Ascending aorta (tissue), 2 donors: ENCODE results near the gene HMGCLL1. TPM values are rescaled to one million over a fixed set of nuclear protein-coding genes. Genes with fewer than 3 reads are reported as not detected.

ENCODE experiments used
- DNase-seq, 2 donors: peaks; one replicate each; pipeline ENCODE4 v3.0.0-alpha.2; 2019; ENCODE audit warnings: low spot score in 2 of 2
- H3K27ac ChIP-seq, 2 donors: fragments of 200-600 bp; sonication (generic); one replicate each; pipeline ENCODE4 v1.5.1; 2016 to 2017; ENCODE audit warnings: mild to moderate bottlenecking in 1 of 2
- H3K27me3 ChIP-seq: fragments of 200-600 bp; sonication (generic); one replicate; pipeline ENCODE4 v1.5.1; 2017
- H3K36me3 ChIP-seq, 2 donors: fragments of 200-600 bp; sonication (generic); one replicate each; pipeline ENCODE4 v1.5.1; 2016
- H3K4me1 ChIP-seq, 2 donors: fragments of 200-600 bp; sonication (generic); one replicate each; pipeline ENCODE4 v1.5.1; 2016 to 2017; ENCODE audit warnings: mild to moderate bottlenecking in 1 of 2
- H3K4me3 ChIP-seq, 2 donors: fragments of 200-600 bp; sonication (generic); one replicate each; pipeline ENCODE4 v1.5.1; 2016 to 2017; ENCODE audit warnings: mild to moderate bottlenecking in 1 of 2
- H3K9me3 ChIP-seq, 2 donors: fragments of 200-600 bp; sonication (generic); one replicate each; pipeline ENCODE4 v1.5.1; 2016
- CTCF ChIP-seq, 3 experiments: fragments of 200-600 bp in 2 of 3; fragments of 450-650 bp in 1 of 3; sonication (generic) in 2 of 3; IDR thresholded peaks; one replicate each; pipeline ENCODE4 v1.5.1; 2016 to 2019; ENCODE audit warnings: antibody characterized with exemption in 3 of 3, mild to moderate bottlenecking in 1 of 3, moderate library complexity in 1 of 3
- intact Hi-C: fragments of 100-400 bp; cut with DNase I; formaldehyde crosslinking; loops from one replicate; pipeline ENCODE4 v1.15.1; 2023
- total RNA-seq: library from RNA; depleted of rRNA; stranded (reverse); fragments of >200 nt; gene quantifications from one replicate; pipeline ENCODE4 v1.1.0, GENCODE V29; 2016

HMGCLL1 gene
- total RNA-seq, 1 donor from 2014 or later: 0.21 TPM

GRCh38 chr6:55469951-55470366 lies 109.0 kb downstream of the HMGCLL1 start:
- no peaks in the 10 kb centered on the region for H3K36me3 ChIP-seq
- H3K27me3 ChIP-seq: no peaks in the 10 kb centered on the region
- no peak for TF ChIP-seq CTCF (IDR thresholded peaks at IDR 0.05)
- DNase-seq: no peak
- no peaks in the 10 kb centered on the region for H3K9me3 ChIP-seq
- no peaks in the 10 kb centered on the region for H3K4me1 ChIP-seq
- intact Hi-C loops: no loop called here
- H3K4me3 ChIP-seq: no peak overlapping the region
- no peak overlapping the region for H3K27ac ChIP-seq

- intact Hi-C loops: no loop called here
- no peak for DNase-seq
- Histone ChIP-seq H3K27ac (no peak overlapping the region), H3K4me3 (no peak overlapping the region), H3K4me1 (no peaks in the 10 kb centered on the region), H3K27me3 (no peaks in the 10 kb centered on the region), H3K9me3 (no peaks in the 10 kb centered on the region), H3K36me3 (no peaks in the 10 kb centered on the region)
- TF ChIP-seq CTCF (IDR thresholded peaks at IDR 0.05): no peak
These were observed 123.0 kb downstream of the HMGCLL1 start for GRCh38 chr6:55456016-55456415.

DNA sequence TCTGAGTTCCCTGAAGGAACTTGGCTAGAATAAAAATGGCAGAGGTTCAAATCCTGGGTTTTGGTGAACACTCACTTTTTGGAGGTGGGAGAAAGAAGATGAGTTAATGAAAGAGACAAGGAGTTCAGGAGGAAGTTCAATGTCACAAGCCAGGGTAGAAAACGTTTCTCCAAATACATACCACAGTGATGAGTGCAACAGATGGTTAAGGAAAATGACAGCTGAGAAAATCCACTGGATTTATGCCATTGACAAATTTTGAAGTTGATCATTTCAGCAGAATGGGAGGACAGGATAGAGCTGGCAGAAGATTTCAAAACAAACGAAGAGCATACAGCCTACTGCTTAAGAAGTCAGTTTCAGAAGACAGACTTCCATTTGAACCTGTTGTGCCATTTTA lies 129.0 kb downstream of the HMGCLL1 start:
- H3K27ac ChIP-seq: no peak overlapping the region
- H3K4me1 ChIP-seq: no peaks in the 10 kb centered on the region
- TF ChIP-seq CTCF (IDR thresholded peaks at IDR 0.05): no peak
- DNase-seq: no peak
- H3K4me3 ChIP-seq: no peak overlapping the region
- no peaks in the 10 kb centered on the region for H3K36me3 ChIP-seq
- H3K27me3 ChIP-seq: no peaks in the 10 kb centered on the region
- intact Hi-C loops: no loop called here
- H3K9me3 ChIP-seq: no peaks in the 10 kb centered on the region

DNA sequence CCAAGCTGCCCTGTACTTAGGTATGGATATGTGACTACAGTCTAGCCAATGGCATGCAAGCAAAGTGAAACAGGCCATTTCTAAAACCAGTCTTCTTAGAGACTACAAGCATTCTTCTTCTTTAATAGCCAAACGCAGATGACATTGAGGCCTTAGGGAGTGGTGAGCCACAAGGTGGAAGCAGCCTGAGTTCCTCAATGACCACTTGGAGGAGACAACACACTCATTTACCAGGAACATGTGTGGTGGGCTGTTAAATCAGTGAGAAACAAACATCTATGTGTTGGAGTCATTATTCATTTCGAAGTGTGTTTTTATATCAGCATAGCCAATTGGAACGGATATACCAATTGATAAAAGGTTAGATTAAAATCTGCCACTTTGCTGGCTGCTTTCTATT lies 129.8 kb downstream of the HMGCLL1 start:
- no peaks in the 10 kb centered on the region for H3K9me3 ChIP-seq
- H3K4me3 ChIP-seq: no peak overlapping the region
- DNase-seq: no peak
- H3K4me1 ChIP-seq: no peaks in the 10 kb centered on the region
- TF ChIP-seq CTCF (IDR thresholded peaks at IDR 0.05): no peak
- H3K36me3 ChIP-seq: no peaks in the 10 kb centered on the region
- intact Hi-C loops: no loop called here
- H3K27me3 ChIP-seq: no peaks in the 10 kb centered on the region
- no peak overlapping the region for H3K27ac ChIP-seq

DNA sequence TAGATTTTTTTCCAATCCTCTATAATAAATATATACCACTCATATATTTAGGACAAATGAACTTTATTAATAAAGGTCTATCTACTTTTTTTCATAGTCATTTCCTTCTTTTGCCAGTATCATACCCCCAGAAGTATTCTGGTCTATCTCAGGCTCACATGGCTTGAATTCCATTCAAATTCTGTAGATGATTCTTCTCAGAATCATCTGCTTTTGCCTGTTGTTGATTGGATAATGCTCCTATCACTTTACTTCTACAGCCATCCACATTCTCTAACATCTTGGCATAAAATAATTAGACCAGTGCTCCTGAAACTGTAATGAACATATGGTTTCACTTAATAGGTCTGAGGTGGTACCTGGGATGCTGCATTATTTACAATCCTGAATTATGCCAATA lies 130.5 kb downstream of the HMGCLL1 start:
- TF ChIP-seq CTCF (IDR thresholded peaks at IDR 0.05): no peak
- DNase-seq: no peak
- H3K27me3 ChIP-seq: no peaks in the 10 kb centered on the region
- intact Hi-C loops: no loop called here
- no peaks in the 10 kb centered on the region for H3K4me1 ChIP-seq
- no peak overlapping the region for H3K27ac ChIP-seq
- no peak overlapping the region for H3K4me3 ChIP-seq
- no peaks in the 10 kb centered on the region for H3K9me3 ChIP-seq
- H3K36me3 ChIP-seq: no peaks in the 10 kb centered on the region

DNA sequence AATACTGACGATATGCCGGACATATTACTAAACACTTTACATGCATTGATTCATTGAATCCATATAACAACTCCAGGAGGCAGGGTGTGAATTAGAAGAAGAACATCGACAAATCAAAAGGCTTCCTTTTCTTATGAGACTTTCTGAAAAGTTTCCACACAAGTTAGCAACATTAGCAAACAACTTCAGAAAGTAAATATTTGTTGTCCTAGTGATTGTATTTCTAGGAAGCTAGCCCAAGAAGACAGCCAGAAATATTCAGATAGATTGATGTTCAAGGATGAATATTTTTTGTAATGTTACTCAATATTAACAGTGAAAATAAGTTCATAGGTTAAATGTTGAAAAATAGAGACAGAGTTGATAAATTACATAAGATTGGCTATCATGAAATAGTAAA lies 131.1 kb downstream of the HMGCLL1 start:
- Histone ChIP-seq H3K27ac (no peak overlapping the region), H3K4me3 (no peak overlapping the region), H3K4me1 (no peaks in the 10 kb centered on the region), H3K27me3 (no peaks in the 10 kb centered on the region), H3K36me3 (no peaks in the 10 kb centered on the region), H3K9me3 (no peaks in the 10 kb centered on the region)
- intact Hi-C loops: no loop called here
- TF ChIP-seq CTCF (IDR thresholded peaks at IDR 0.05): no peak
- no peak for DNase-seq
